ENCODE measurements around the gene GPR78. TPM values are rescaled to one million over a fixed set of nuclear protein-coding genes. Genes with fewer than 3 reads are reported as not detected.

Gene GPR78
- total and polyA plus RNA-seq, 4 donors = not detected

DNA sequence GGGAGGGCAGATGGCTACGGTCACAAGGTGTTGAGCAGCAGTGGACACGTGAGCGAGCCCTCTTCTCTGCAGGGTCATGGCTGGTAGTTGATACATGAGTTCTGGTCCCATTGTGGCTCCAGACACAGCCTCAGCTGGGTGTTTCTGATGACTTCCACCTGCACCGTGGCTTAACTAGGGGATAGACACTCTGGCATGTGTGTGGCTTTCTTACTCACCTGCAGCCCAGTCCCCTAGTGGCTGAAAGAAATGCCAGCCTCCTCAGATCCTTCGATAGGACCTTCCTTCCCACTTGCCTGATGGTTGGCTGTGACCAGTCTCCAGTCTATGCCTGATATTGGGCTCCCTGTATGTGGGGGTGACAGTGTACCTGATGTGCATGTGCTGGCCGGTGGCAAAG, 5.0 kb downstream of the GPR78 start:
- Histone ChIP-seq H3K4me1 (ENCODE audit: control insufficient read depth in 4 of 4, insufficient read depth in 4 of 4, low read length in 3 of 4) (no peaks in the 10 kb centered on the region), H3K27me3 (ENCODE audit: control insufficient read depth in 4 of 4, insufficient read depth in 4 of 4, low read length in 3 of 4) (peaks cover 0 to 3% (median 2%) of the 10 kb centered on the region in 4 donors), H3K27ac (ENCODE audit: low read depth in 1 of 2, low read length in 2 of 2) (no peak overlapping the region), H3K4me3 (ENCODE audit: low read depth in 1 of 3, low read length in 3 of 3) (no peak overlapping the region), H3K9ac (ENCODE audit: low read depth in 1 of 2, low read length in 2 of 2) (no peak overlapping the region), H3K36me3 (ENCODE audit: control insufficient read depth in 4 of 4, insufficient read depth in 3 of 4, low read depth in 1 of 4, low read length in 3 of 4) (no peaks in the 10 kb centered on the region), H3K9me3 (ENCODE audit: control insufficient read depth in 4 of 4, low read length in 3 of 4) (no peaks in the 10 kb centered on the region)
- no peak for DNase-seq (ENCODE audit: low spot score)
- no peak for TF ChIP-seq JUND (IDR thresholded peaks at IDR 0.05)
- TF ChIP-seq RAD21 (IDR thresholded peaks at IDR 0.05) = no peak
- no peak for TF ChIP-seq HNF4A (conservative IDR thresholded peaks at IDR 0.05)
- TF ChIP-seq, protein P1, sequence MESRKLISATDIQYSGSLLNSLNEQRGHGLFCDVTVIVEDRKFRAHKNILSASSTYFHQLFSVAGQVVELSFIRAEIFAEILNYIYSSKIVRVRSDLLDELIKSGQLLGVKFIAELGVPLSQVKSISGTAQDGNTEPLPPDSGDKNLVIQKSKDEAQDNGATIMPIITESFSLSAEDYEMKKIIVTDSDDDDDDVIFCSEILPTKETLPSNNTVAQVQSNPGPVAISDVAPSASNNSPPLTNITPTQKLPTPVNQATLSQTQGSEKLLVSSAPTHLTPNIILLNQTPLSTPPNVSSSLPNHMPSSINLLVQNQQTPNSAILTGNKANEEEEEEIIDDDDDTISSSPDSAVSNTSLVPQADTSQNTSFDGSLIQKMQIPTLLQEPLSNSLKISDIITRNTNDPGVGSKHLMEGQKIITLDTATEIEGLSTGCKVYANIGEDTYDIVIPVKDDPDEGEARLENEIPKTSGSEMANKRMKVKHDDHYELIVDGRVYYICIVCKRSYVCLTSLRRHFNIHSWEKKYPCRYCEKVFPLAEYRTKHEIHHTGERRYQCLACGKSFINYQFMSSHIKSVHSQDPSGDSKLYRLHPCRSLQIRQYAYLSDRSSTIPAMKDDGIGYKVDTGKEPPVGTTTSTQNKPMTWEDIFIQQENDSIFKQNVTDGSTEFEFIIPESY (IDR thresholded peaks at IDR 0.05) = no peak
- TF ChIP-seq, protein P2, sequence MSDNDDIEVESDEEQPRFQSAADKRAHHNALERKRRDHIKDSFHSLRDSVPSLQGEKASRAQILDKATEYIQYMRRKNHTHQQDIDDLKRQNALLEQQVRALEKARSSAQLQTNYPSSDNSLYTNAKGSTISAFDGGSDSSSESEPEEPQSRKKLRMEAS (IDR thresholded peaks at IDR 0.05) = no peak
- TF ChIP-seq GABPA (IDR thresholded peaks at IDR 0.05 in 1 of 2, conservative IDR thresholded peaks at IDR 0.05 in 1 of 2) = no peak
- no peak for TF ChIP-seq EGR1 (IDR thresholded peaks at IDR 0.05; ENCODE audit: low read depth in 2 of 2)
- TF ChIP-seq, protein P3, sequence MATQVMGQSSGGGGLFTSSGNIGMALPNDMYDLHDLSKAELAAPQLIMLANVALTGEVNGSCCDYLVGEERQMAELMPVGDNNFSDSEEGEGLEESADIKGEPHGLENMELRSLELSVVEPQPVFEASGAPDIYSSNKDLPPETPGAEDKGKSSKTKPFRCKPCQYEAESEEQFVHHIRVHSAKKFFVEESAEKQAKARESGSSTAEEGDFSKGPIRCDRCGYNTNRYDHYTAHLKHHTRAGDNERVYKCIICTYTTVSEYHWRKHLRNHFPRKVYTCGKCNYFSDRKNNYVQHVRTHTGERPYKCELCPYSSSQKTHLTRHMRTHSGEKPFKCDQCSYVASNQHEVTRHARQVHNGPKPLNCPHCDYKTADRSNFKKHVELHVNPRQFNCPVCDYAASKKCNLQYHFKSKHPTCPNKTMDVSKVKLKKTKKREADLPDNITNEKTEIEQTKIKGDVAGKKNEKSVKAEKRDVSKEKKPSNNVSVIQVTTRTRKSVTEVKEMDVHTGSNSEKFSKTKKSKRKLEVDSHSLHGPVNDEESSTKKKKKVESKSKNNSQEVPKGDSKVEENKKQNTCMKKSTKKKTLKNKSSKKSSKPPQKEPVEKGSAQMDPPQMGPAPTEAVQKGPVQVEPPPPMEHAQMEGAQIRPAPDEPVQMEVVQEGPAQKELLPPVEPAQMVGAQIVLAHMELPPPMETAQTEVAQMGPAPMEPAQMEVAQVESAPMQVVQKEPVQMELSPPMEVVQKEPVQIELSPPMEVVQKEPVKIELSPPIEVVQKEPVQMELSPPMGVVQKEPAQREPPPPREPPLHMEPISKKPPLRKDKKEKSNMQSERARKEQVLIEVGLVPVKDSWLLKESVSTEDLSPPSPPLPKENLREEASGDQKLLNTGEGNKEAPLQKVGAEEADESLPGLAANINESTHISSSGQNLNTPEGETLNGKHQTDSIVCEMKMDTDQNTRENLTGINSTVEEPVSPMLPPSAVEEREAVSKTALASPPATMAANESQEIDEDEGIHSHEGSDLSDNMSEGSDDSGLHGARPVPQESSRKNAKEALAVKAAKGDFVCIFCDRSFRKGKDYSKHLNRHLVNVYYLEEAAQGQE (IDR thresholded peaks at IDR 0.05) = no peak
- no peak for TF ChIP-seq HNF4G (IDR thresholded peaks at IDR 0.05)
- TF ChIP-seq, protein P4, sequence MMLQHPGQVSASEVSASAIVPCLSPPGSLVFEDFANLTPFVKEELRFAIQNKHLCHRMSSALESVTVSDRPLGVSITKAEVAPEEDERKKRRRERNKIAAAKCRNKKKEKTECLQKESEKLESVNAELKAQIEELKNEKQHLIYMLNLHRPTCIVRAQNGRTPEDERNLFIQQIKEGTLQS (IDR thresholded peaks at IDR 0.05) = no peak
- TF ChIP-seq TAF1 (conservative IDR thresholded peaks at IDR 0.05) = no peak
- no peak for TF ChIP-seq SP1 (IDR thresholded peaks at IDR 0.05)
- WGBS = 39% methylated on average over 6 of the region's 6 CpGs

DNA sequence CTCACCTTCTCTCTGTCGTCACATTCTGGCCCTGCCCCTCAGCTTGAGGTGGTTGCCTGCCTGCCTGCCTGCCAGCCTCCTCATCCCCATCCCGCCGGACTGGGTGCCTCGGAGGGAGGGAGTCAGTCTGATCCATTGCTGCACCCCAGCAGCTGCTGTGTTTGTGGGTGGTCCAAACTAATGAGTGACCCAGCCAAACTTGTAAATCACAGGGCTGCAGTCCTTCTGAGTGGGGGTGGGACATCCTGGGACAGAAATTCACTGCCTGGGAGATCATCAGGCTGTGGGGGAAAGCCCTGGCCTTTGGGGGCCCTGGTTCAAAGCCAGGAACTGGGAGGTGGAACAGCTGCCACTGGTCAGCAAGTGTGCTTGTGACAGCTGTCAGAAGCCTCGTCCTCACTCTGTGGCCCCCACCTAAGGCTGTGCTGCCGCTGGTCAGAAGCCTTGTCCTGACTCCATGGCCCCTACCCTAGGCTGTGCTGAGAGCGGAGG, 5.6 kb downstream of the GPR78 start:
- H3K9me3 ChIP-seq (ENCODE audit: control insufficient read depth in 4 of 4, low read length in 3 of 4) = no peaks in the 10 kb centered on the region
- peaks cover 0 to 3% (median 2%) of the 10 kb centered on the region in 4 donors for H3K27me3 ChIP-seq (ENCODE audit: control insufficient read depth in 4 of 4, insufficient read depth in 4 of 4, low read length in 3 of 4)
- 55% methylated on average over 7 of the region's 7 CpGs for WGBS
- no peak overlapping the region for H3K9ac ChIP-seq (ENCODE audit: low read depth in 1 of 2, low read length in 2 of 2)
- H3K4me1 ChIP-seq (ENCODE audit: control insufficient read depth in 4 of 4, insufficient read depth in 4 of 4, low read length in 3 of 4) = no peaks in the 10 kb centered on the region
- no peak overlapping the region for H3K4me3 ChIP-seq (ENCODE audit: low read depth in 1 of 3, low read length in 3 of 3)
- no peak overlapping the region for H3K27ac ChIP-seq (ENCODE audit: low read depth in 1 of 2, low read length in 2 of 2)
- no peaks in the 10 kb centered on the region for H3K36me3 ChIP-seq (ENCODE audit: control insufficient read depth in 4 of 4, insufficient read depth in 3 of 4, low read depth in 1 of 4, low read length in 3 of 4)
- DNase-seq (ENCODE audit: low spot score) = no peak
- TF ChIP-seq, protein P4 (IDR thresholded peaks at IDR 0.05) = no peak
- no peak for TF ChIP-seq HNF4G (IDR thresholded peaks at IDR 0.05)
- no peak for TF ChIP-seq FOXA1 (IDR thresholded peaks at IDR 0.05)
- TF ChIP-seq, protein P3 (IDR thresholded peaks at IDR 0.05) = no peak
- TF ChIP-seq, protein P2 (IDR thresholded peaks at IDR 0.05) = no peak
- no peak for TF ChIP-seq YY1 (IDR thresholded peaks at IDR 0.05)
- no peak for TF ChIP-seq NR2F2 (IDR thresholded peaks at IDR 0.05)
- no peak for TF ChIP-seq HNF4A (conservative IDR thresholded peaks at IDR 0.05)
- TF ChIP-seq SP1 (IDR thresholded peaks at IDR 0.05) = no peak
- TF ChIP-seq, protein P5, sequence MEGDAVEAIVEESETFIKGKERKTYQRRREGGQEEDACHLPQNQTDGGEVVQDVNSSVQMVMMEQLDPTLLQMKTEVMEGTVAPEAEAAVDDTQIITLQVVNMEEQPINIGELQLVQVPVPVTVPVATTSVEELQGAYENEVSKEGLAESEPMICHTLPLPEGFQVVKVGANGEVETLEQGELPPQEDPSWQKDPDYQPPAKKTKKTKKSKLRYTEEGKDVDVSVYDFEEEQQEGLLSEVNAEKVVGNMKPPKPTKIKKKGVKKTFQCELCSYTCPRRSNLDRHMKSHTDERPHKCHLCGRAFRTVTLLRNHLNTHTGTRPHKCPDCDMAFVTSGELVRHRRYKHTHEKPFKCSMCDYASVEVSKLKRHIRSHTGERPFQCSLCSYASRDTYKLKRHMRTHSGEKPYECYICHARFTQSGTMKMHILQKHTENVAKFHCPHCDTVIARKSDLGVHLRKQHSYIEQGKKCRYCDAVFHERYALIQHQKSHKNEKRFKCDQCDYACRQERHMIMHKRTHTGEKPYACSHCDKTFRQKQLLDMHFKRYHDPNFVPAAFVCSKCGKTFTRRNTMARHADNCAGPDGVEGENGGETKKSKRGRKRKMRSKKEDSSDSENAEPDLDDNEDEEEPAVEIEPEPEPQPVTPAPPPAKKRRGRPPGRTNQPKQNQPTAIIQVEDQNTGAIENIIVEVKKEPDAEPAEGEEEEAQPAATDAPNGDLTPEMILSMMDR (IDR thresholded peaks at IDR 0.05; ENCODE audit: low read depth, low read length, missing input control) = no peak
- TF ChIP-seq JUND (IDR thresholded peaks at IDR 0.05) = no peak
- no peak for TF ChIP-seq RXRA (IDR thresholded peaks at IDR 0.05)
- no peak for TF ChIP-seq EGR1 (IDR thresholded peaks at IDR 0.05; ENCODE audit: low read depth in 2 of 2)
